ENCODE results near the gene THOC5.

DNA sequence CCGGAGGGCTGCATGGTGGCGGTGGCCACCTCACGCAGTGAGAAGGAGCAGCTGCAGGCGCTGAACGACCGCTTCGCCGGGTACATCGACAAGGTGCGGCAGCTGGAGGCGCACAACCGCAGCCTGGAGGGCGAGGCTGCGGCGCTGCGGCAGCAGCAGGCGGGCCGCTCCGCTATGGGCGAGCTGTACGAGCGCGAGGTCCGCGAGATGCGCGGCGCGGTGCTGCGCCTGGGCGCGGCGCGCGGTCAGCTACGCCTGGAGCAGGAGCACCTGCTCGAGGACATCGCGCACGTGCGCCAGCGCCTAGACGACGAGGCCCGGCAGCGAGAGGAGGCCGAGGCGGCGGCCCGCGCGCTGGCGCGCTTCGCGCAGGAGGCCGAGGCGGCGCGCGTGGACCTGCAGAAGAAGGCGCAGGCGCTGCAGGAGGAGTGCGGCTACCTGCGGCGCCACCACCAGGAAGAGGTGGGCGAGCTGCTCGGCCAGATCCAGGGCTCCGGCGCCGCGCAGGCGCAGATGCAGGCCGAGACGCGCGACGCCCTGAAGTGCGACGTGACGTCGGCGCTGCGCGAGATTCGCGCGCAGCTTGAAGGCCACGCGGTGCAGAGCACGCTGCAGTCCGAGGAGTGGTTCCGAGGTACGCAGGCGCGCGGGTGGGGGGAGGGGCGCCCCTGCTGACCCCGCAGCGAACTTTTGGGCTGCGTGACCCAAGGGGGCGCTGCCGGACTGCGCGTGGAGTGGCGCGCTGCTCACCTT lies 72.9 kb downstream of the THOC5 start:
- TF ChIP-seq GATA2 (IDR thresholded peaks at IDR 0.05; ENCODE audit: low read depth, low read length) (no peak), GATA3 (IDR thresholded peaks at IDR 0.05; ENCODE audit: low read depth, low read length) (no peak)

Measured in SH-SY5Y (cell line).